Measurements from ENCODE around the gene SLAMF1.

Gene SLAMF1

GRCh38 chr1:160664573-160665051 is 17.8 kb upstream of the SLAMF1 start:
- no peak overlapping the region for H3K14ac ChIP-seq (ENCODE audit: low read length in 2 of 2)
- H3K9ac ChIP-seq (ENCODE audit: low read length), result no peak overlapping the region
- H2AK5ac ChIP-seq (ENCODE audit: low read length, severe bottlenecking), result no peak overlapping the region
- H2AFZ ChIP-seq (ENCODE audit: low read depth, low read length), result no peak overlapping the region
- peak overlapping the region; percentile 7 for H4K91ac ChIP-seq (ENCODE audit: low read length)
- H3K36me3 ChIP-seq (ENCODE audit: control insufficient read depth in 1 of 2, insufficient read depth in 2 of 2, low read depth in 1 of 2, low read length in 2 of 2), result no peaks in the 10 kb centered on the region
- no peaks in the 10 kb centered on the region for H3K4me1 ChIP-seq (ENCODE audit: control insufficient read depth, insufficient read depth, low read depth, low read length)
- DNase-seq, result no peak
- H3K18ac ChIP-seq (ENCODE audit: low read depth in 1 of 2, low read length in 2 of 2), result peak overlapping the region in 1 of 2 experiments; percentile 28
- H2BK12ac ChIP-seq (ENCODE audit: low read length in 2 of 2), result peak overlapping the region; percentile 77 to 87
- 69% methylated on average over 2 of the region's 3 CpGs for WGBS
- no peak overlapping the region for H3K4me2 ChIP-seq (ENCODE audit: low read length, poor library complexity, severe bottlenecking)
- peak overlapping the region; percentile 42 for H2BK120ac ChIP-seq (ENCODE audit: low read depth, low read length)
- no peak overlapping the region for H3K23ac ChIP-seq (ENCODE audit: low read length in 2 of 2)
- H4K8ac ChIP-seq (ENCODE audit: low read length), result no peak overlapping the region
- no peak overlapping the region for H3K4me3 ChIP-seq (ENCODE audit: insufficient read depth in 1 of 2, low read depth in 1 of 2, low read length in 2 of 2)
- peaks cover 0 to 6% of the 10 kb centered on the region in 2 experiments for H3K27me3 ChIP-seq (ENCODE audit: control insufficient read depth in 1 of 2, insufficient read depth in 1 of 2, low read length in 2 of 2)
- H3K79me1 ChIP-seq (replicated peaks; ENCODE audit: low read length, poor library complexity, severe bottlenecking), result no peaks in the 10 kb centered on the region
- no peak overlapping the region for H2BK15ac ChIP-seq (ENCODE audit: low read depth, poor library complexity, severe bottlenecking)
- no peak overlapping the region for H2BK5ac ChIP-seq (ENCODE audit: low read depth, low read length, poor library complexity, severe bottlenecking)
- no peak overlapping the region for H3K4ac ChIP-seq (ENCODE audit: low read depth in 1 of 2, low read length in 2 of 2)
- H3K27ac ChIP-seq (ENCODE audit: low read length, poor library complexity, severe bottlenecking), result no peak overlapping the region
- H3K9me3 ChIP-seq (ENCODE audit: control insufficient read depth, low read length), result peaks cover 11% of the 10 kb centered on the region

GRCh38 chr1:160662910-160663309 is 16.1 kb upstream of the SLAMF1 start:
- no peaks in the 10 kb centered on the region for H3K36me3 ChIP-seq (ENCODE audit: control insufficient read depth in 1 of 2, insufficient read depth in 2 of 2, low read depth in 1 of 2, low read length in 2 of 2)

GRCh38 chr1:160659566-160659965 is 12.7 kb upstream of the SLAMF1 start:
- Histone ChIP-seq H3K36me3 (ENCODE audit: control insufficient read depth in 1 of 2, insufficient read depth in 2 of 2, low read depth in 1 of 2, low read length in 2 of 2) (no peaks in the 10 kb centered on the region), H4K91ac (ENCODE audit: low read length) (no peak overlapping the region), H3K4me3 (ENCODE audit: insufficient read depth in 1 of 2, low read depth in 1 of 2, low read length in 2 of 2) (no peak overlapping the region), H2BK15ac (ENCODE audit: low read depth, poor library complexity, severe bottlenecking) (no peak overlapping the region), H3K23ac (ENCODE audit: low read length in 2 of 2) (no peak overlapping the region), H3K4me1 (ENCODE audit: control insufficient read depth, insufficient read depth, low read depth, low read length) (no peaks in the 10 kb centered on the region), H3K79me1 (replicated peaks; ENCODE audit: low read length, poor library complexity, severe bottlenecking) (no peaks in the 10 kb centered on the region), H3K9ac (ENCODE audit: low read length) (no peak overlapping the region), H3K4ac (ENCODE audit: low read depth in 1 of 2, low read length in 2 of 2) (no peak overlapping the region), H4K8ac (ENCODE audit: low read length) (no peak overlapping the region), H3K27me3 (ENCODE audit: control insufficient read depth in 1 of 2, insufficient read depth in 1 of 2, low read length in 2 of 2) (peaks cover 1 to 2% of the 10 kb centered on the region in 2 experiments), H2AFZ (ENCODE audit: low read depth, low read length) (no peak overlapping the region), H2BK12ac (ENCODE audit: low read length in 2 of 2) (no peak overlapping the region), H3K4me2 (ENCODE audit: low read length, poor library complexity, severe bottlenecking) (no peak overlapping the region), H2BK5ac (ENCODE audit: low read depth, low read length, poor library complexity, severe bottlenecking) (no peak overlapping the region), H3K18ac (ENCODE audit: low read depth in 1 of 2, low read length in 2 of 2) (no peak overlapping the region), H2AK5ac (ENCODE audit: low read length, severe bottlenecking) (no peak overlapping the region), H2BK120ac (ENCODE audit: low read depth, low read length) (no peak overlapping the region), H3K27ac (ENCODE audit: low read length, poor library complexity, severe bottlenecking) (no peak overlapping the region), H3K9me3 (ENCODE audit: control insufficient read depth, low read length) (no peaks in the 10 kb centered on the region), H3K14ac (ENCODE audit: low read length in 2 of 2) (no peak overlapping the region)
- DNase-seq, result no peak
- 79% methylated on average over 2 of the region's 4 CpGs for WGBS

More at GRCh38 chr1:160662910-160663309, 16.1 kb upstream of the SLAMF1 start:
- Histone ChIP-seq H3K9ac (ENCODE audit: low read length) (no peak overlapping the region), H3K9me3 (ENCODE audit: control insufficient read depth, low read length) (no peaks in the 10 kb centered on the region), H2AFZ (ENCODE audit: low read depth, low read length) (no peak overlapping the region), H3K14ac (ENCODE audit: low read length in 2 of 2) (no peak overlapping the region), H3K4me3 (ENCODE audit: insufficient read depth in 1 of 2, low read depth in 1 of 2, low read length in 2 of 2) (no peak overlapping the region), H2BK120ac (ENCODE audit: low read depth, low read length) (no peak overlapping the region), H2BK5ac (ENCODE audit: low read depth, low read length, poor library complexity, severe bottlenecking) (no peak overlapping the region), H3K4me2 (ENCODE audit: low read length, poor library complexity, severe bottlenecking) (no peak overlapping the region), H3K79me1 (replicated peaks; ENCODE audit: low read length, poor library complexity, severe bottlenecking) (no peaks in the 10 kb centered on the region), H3K4me1 (ENCODE audit: control insufficient read depth, insufficient read depth, low read depth, low read length) (no peaks in the 10 kb centered on the region), H4K91ac (ENCODE audit: low read length) (no peak overlapping the region), H2BK12ac (ENCODE audit: low read length in 2 of 2) (no peak overlapping the region), H3K27me3 (ENCODE audit: control insufficient read depth in 1 of 2, insufficient read depth in 1 of 2, low read length in 2 of 2) (peaks cover 0 to 6% of the 10 kb centered on the region in 2 experiments), H3K23ac (ENCODE audit: low read length in 2 of 2) (no peak overlapping the region), H3K18ac (ENCODE audit: low read depth in 1 of 2, low read length in 2 of 2) (no peak overlapping the region), H3K4ac (ENCODE audit: low read depth in 1 of 2, low read length in 2 of 2) (no peak overlapping the region), H4K8ac (ENCODE audit: low read length) (no peak overlapping the region), H3K27ac (ENCODE audit: low read length, poor library complexity, severe bottlenecking) (no peak overlapping the region), H2AK5ac (ENCODE audit: low read length, severe bottlenecking) (no peak overlapping the region), H2BK15ac (ENCODE audit: low read depth, poor library complexity, severe bottlenecking) (no peak overlapping the region)
- WGBS, result 100% methylated on average over 2 of the region's 4 CpGs
- DNase-seq, result no peak

GRCh38 chr1:160658814-160659193 is 12.0 kb upstream of the SLAMF1 start:
- H3K79me1 ChIP-seq (replicated peaks; ENCODE audit: low read length, poor library complexity, severe bottlenecking), result no peaks in the 10 kb centered on the region
- no peak overlapping the region for H4K8ac ChIP-seq (ENCODE audit: low read length)
- H3K4me3 ChIP-seq (ENCODE audit: insufficient read depth in 1 of 2, low read depth in 1 of 2, low read length in 2 of 2), result no peak overlapping the region
- peak overlapping the region; percentile 15 to 61 for H3K18ac ChIP-seq (ENCODE audit: low read depth in 1 of 2, low read length in 2 of 2)
- H2BK15ac ChIP-seq (ENCODE audit: low read depth, poor library complexity, severe bottlenecking), result peak overlapping the region; percentile 16
- DNase-seq, result no peak
- no peak overlapping the region for H3K14ac ChIP-seq (ENCODE audit: low read length in 2 of 2)
- peak overlapping the region; percentile 83 for H2BK120ac ChIP-seq (ENCODE audit: low read depth, low read length)
- H3K9ac ChIP-seq (ENCODE audit: low read length), result no peak overlapping the region
- H3K4me2 ChIP-seq (ENCODE audit: low read length, poor library complexity, severe bottlenecking), result no peak overlapping the region
- H3K23ac ChIP-seq (ENCODE audit: low read length in 2 of 2), result no peak overlapping the region
- no peak overlapping the region for H2AK5ac ChIP-seq (ENCODE audit: low read length, severe bottlenecking)
- peak overlapping the region in 1 of 2 experiments; percentile 71 for H2BK12ac ChIP-seq (ENCODE audit: low read length in 2 of 2)
- H2AFZ ChIP-seq (ENCODE audit: low read depth, low read length), result no peak overlapping the region
- H3K27ac ChIP-seq (ENCODE audit: low read length, poor library complexity, severe bottlenecking), result no peak overlapping the region
- H3K9me3 ChIP-seq (ENCODE audit: control insufficient read depth, low read length), result no peaks in the 10 kb centered on the region
- no peaks in the 10 kb centered on the region for H3K36me3 ChIP-seq (ENCODE audit: control insufficient read depth in 1 of 2, insufficient read depth in 2 of 2, low read depth in 1 of 2, low read length in 2 of 2)
- peak overlapping the region; percentile 52 for H4K91ac ChIP-seq (ENCODE audit: low read length)
- 88% methylated on average over 2 of the region's 2 CpGs for WGBS
- no peak overlapping the region for H2BK5ac ChIP-seq (ENCODE audit: low read depth, low read length, poor library complexity, severe bottlenecking)
- H3K27me3 ChIP-seq (ENCODE audit: control insufficient read depth in 1 of 2, insufficient read depth in 1 of 2, low read length in 2 of 2), result peaks cover 4 to 8% of the 10 kb centered on the region in 2 experiments
- no peaks in the 10 kb centered on the region for H3K4me1 ChIP-seq (ENCODE audit: control insufficient read depth, insufficient read depth, low read depth, low read length)
- peak overlapping the region in 1 of 2 experiments; percentile 25 for H3K4ac ChIP-seq (ENCODE audit: low read depth in 1 of 2, low read length in 2 of 2)

Measured in mesenchymal stem cell (in vitro differentiated cells and primary cell).